Left ventricle myocardium superior (tissue), 1 donor: ENCODE results near the gene INPP4A. TPM values are rescaled to one million over a fixed set of nuclear protein-coding genes. Genes with fewer than 3 reads are reported as not detected.
"Not testable (repeated sequence)": the region's sequence is repeated elsewhere in the genome, so short reads cannot be mapped to it uniquely, and the experiment has no call there.

Experiments used
- ATAC-seq: fragments of 200-7000 bp; cut with Tn5 transposase; one replicate; pipeline ENCODE4 v1.9.1; 2020; ENCODE audit warnings: mild to moderate bottlenecking, moderate library complexity
- DNase-seq: peaks from one replicate; pipeline ENCODE4 v3.0.0-alpha.2; 2020
- intact Hi-C: fragments of 100-400 bp; cut with micrococcal nuclease; formaldehyde crosslinking; loops from one replicate; pipeline ENCODE4 v1.11.0; 2022
- total RNA-seq: library from RNA; stranded (reverse); fragmentation: NEBNext Ultra II Directional; extraction: Animal tissue kit (Norgen Biotek cat#: 25700); gene quantifications from one replicate; pipeline ENCODE4 v1.2.1, GENCODE V29; 2021
- donor health status: DM: no; HTN: yes; CAD: no; lungs with severe emphysema.

INPP4A gene
- total RNA-seq, 1 donor from 2014 or later = 16.3 TPM

DNA sequence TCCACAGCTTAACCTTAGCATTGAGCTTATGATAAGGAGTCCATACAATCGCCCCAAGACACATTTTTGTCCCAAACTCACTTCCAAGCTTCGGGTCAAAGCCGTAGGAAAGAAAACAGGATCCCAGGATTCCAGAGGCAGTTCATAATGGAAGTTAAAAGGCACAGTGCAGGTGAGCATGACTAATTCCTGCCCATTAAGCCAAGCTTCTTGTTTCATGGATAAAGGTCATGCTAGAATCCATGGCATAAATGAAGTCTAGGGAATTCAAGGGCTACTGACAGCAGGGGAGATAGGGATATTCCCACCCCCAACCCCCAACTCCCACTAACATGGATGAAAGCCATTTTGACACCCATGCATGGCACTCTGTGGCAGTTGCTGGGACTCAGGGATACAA is 10.2 kb upstream of the INPP4A start:
- intact Hi-C loops = no loop called here
- DNase-seq (no peak), ATAC-seq (no peak)

DNA sequence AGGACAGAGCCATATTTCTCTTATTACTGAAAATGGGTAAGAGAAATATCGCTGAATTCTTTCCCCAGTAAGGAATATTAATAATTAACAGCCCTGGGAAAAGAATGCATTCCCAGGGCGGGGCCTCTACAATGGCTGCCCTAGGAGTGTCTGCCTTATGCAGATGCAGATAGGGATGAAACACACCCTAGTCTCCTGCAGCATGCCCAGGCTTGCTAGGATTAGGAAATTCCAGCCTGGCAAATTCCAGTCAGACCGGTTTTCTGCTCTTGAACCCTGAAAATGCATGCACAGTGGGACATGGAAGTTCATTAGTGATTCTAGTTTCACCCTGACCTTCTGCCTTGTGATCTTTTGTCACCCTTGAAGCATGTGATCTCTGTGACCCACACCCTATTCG is 9.0 kb upstream of the INPP4A start:
- DNase-seq, intact Hi-C loops, ATAC-seq: not testable (repeated sequence)

DNA sequence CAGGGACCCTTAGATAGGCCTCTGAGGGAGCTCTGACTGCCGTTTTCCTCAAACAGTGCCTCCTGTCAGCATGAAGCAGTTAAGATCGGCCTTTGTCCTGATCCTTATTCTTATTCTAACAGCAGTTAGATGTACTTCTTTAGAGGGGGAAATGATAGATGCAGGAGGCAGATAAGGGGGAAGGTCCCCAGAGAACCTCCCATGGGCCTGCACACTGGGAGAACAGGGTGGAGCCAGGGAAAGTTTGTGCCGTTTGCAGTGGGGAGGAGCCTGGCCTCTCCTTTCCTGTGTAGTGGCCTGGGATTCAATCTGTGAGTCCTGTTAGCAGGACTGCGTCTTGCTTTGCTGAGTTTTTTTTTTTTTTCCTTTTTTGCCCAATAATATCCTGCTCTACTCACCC is 7.9 kb upstream of the INPP4A start:
- ATAC-seq (peak; percentile 92), DNase-seq (peak; percentile 50)
- intact Hi-C loops = no loop called here

DNA sequence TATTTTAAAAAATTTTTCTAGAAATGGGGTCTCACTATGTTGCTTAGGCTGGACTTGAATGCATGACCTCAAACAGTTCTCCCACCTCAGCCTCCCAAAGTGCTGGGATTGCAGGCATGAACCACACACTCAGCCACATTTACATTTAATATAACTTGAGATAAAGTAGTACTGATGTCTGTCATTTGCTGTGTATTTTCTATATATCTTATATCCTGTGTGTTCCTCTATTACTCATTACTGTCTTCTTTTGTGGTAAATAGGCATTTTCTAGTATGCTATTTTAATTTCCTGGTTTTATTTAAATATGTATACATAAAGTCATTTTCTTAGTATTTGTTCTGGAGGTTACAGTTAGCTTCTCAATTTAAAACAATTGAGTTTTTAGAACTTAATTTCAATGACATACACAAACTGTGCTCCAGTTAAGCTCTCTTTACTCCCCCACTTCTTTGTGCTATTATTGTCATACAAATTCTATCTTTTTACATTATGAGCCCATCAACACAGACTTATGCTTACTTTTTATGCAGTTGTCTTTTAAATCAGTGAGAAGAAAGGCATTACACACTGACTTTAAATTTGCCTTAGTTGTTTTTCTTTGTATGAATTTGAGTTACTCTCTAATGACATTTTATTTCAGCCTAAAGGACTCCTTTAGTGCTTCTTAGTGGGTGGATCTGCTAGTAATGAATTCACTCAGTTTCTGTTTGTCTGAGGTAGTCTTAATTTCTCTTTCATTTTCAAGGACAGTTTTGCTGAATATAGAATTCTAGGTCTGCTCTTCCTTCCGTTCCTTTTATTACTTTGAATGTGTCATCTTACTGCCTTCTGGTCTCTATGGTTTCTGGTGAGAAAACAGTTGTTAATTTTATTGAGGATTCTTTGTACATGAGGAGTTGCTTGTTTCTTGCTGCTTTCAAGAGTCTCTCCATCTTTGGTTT is 6.2 kb upstream of the INPP4A start:
- DNase-seq (no peak), ATAC-seq (no peak)
- intact Hi-C loops = no loop called here

DNA sequence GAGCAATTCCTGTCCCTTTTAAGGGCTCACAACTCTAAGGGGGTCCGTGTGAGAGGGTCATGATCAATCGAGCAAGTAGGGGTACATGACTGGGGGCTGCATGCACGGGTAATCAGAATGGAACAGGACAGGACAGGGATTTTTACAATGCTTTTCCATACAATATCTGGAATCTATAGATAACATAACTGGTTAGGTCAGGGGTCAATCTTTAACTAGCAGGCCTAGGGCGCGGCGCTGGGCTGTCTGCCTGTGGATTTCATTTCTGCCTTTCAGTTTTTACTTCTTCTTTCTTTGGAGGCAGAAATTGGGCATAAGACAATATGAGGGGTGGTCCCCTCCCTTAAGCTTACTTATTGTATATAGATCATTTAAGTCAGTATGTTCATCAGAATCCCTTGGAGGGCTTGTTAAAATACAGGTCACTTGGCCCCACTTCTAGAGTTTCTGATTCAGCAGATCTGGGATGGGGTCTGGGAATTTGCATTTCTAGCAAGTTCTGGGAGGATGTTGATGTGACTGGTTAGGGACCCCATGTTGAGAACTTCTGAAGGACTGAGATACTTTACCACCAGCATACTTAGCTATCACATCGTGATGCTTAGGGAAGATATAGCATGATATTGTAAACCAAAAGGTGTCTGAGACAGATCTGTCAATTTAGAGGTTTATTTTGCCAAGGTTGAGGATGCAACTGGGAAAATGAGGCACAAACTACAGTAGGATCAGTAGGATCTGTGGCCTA is 2.8 kb upstream of the INPP4A start:
- DNase-seq (no peak), ATAC-seq (no peak)
- intact Hi-C loops = no loop called here

DNA sequence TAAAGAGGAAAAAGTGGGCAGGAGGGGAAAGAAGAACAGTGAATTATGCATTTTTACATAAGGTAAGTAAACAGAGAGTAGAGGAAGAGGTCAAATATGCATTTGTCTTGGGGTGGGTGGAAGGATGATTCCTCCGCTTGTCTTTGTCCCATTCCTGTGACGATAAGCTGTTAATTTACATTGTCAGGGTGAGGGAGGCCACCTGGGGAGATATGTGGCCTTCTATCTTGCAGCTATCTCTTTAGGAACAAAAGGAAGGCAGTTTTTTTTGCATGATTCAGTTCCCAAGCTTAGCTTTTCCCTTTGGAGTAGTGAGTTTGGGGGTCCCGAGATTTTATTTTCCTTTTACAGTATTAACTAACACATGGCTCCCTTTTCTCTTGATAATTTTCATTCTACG is 2.2 kb upstream of the INPP4A start:
- ATAC-seq = no peak
- no peak for DNase-seq
- intact Hi-C loops = no loop called here

DNA sequence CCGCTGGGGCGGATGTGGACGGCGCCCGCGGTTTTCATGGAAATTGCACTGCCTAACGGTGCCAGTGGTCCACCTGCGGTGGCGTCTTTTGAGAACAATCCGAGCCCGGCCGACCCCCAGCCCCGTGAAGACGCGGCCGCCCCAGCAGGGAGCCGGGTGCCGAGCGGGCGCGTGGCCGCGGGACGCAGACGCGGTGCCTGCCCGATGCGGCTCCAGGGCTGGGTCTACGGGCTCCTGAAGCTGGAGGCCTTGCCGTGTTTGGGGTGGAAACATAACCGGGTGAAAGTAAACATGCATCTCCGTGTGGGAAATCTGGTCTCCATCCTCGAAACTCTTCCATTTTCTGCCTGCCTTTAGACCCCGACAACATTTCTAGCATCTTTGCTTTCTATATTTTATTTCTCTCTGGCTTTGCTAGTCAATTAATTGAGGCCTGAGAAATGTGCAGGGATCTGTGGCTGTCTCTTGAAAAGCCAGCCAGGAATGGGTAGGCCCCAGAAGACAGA is 572 bp downstream of the INPP4A start:
- peak; percentile 59 for ATAC-seq
- DNase-seq = peak; percentile 55
- intact Hi-C loops = no loop called here

DNA sequence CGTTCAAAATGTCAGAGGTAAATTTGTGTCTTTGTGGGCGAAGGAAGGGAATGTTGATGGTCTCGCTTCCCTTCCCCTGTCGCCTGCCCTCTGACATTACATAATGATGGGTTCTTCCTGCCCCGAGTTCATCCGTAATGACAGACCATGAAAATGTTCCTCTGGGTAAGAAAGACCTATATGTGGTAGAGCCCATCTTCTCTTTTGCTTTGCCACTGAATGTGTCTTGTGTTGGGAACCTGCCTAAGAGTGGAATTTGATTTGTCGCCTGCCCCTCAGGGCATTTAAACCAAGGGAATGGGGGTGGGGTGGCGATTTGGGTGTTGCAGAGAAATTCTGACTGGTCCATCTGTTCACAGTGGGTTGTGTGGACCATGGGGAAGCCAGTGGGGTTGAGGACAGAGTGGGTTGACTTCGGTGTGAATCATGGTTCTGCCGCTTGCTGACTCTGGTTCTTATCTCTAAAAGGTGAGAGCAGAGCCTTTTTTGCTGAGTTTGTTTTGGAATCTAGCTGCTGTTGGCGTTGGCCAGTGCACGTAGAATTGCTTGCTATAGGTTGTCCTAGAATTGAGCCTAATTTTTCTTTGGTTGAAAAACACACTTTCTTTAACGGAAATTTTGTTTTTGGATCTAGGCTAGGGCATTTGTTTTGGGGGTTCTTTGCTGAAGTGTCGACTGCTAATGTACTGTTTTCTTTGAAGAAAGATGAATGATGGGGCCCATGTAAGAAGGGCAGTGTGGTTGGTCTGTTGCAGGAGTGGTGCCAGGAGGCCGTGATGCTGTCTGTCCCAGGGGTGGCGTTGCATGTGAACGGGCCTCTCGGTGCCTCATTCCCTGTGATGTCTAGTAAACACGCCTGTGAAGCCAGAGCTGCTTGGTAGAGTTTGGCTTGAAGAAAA is 1.3 kb downstream of the INPP4A start:
- ATAC-seq (peak; percentile 7), DNase-seq (no peak)
- intact Hi-C loops = no loop called here

DNA sequence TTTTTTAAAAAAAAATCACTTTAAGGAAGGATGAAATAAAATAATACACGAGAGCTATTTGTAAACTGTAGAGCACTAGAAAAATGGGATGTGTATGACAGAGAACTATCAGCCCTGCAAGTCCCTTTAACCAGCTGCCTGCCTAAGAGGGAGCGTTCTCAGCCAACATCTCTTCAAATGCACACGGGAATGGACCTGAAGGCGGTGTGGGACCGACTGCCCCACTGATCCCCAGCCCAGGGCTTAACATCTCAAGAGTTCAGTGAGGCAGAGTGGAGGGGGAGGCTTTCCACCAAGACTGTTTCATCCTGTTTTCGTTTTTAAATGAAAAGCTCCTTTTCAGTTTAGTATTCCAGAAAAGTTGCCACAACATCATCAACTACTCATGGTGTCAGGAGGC is 2.2 kb downstream of the INPP4A start:
- DNase-seq (no peak), ATAC-seq (no peak)
- intact Hi-C loops = no loop called here

DNA sequence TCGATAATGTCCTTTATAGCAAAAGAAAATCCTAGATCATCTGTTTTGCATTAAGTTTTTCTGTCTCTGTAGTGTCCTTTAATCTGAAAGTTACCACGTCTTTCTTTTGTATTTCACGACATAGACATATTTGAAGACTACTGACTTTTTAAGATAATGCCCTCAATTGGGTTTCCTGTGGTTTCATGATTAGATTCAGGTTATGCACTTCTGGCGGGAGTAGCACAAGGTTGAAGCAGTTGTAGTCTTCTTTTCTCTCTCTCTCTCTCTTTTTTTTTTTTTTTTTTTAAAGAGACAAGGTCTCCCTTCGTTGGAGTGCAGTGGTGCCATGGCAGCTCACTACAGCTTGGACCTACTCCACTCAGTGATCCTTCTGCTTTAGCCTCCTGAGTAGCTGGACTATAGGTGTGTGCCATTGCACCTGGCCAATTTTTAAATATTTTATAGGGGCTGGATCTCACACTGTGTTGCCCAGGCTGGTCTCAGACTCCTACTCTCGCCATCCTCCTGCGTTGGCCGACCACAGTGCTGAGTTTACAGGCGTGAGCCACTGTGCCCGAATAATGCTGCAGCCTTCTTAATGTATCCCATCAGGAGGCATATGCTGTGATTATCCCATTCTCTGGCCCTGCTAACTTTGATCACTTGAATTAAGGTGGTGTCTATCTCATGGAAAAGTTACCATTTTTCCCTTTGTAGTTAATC is 3.9 kb downstream of the INPP4A start:
- intact Hi-C loops = no loop called here
- ATAC-seq = no peak
- no peak for DNase-seq

DNA sequence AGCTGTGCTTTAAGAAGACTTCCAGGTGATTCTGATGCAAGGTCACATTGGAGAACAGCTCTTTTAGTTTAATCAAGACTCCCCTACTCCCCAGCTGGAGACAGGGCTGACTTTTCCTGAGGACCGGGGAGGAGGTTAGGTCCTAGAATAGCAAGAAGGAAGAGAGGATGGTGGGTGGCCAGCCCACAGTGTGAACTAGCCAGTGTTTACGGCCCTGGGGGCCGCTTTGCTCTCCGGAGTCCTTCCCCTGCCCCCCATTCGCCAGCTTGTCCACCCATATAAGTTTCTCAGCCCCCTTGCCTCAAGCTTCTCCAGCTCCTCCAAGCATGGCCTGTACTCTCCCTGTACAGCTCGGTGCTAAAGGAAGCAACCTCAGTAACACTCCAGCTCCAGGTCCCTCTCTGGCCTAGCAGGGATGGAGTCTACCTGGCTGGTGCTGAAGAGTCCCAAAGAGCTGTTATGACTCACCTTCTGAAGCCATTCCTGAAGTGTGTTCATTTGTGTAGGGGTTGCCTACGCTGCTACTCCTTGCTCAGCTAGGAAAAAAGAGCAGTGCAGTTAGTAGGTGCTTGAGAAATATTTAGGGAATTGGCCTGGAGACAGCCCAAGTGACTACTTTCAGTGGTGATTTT is 7.9 kb downstream of the INPP4A start:
- ATAC-seq = no peak
- intact Hi-C loops = no loop called here
- no peak for DNase-seq

DNA sequence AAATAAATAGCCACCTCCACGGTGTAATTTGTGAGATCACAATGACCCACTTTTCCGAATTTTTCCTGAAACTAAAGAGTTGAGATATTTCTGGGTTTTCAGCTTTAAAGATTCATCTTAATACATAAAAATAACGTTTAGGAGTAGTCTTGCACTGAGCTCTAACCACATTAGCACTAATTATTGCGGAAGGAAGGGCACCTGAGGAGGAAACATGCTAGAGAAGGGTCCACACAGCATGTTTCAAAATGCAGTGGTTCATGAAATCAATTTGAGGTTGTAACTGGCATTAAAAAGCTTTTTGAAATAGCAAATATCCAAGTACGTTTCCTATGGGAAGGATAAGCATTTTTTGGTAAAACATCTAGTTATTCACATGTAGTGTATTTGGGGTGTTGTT is 8.4 kb downstream of the INPP4A start:
- ATAC-seq = no peak
- intact Hi-C loops = no loop called here
- no peak for DNase-seq

DNA sequence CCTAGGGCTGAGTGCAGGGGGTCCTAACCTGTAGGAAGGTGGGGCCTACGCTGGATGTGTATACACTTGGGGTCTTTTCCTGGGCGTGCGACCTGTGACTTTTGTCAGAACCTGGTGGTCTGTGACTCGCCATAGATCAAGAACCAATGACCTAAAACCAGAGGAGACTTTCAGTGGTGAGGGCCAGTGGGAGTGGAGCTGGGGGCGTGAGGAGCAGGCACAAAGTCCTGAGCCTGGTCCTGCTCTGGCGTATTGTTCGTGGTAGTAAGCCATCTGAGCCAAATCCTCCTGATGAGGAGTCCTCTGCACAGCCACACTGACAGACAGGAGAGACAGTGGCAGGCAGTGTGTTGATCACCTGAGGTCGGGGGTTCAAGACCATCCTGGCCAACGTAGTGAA is 8.9 kb downstream of the INPP4A start:
- DNase-seq (no peak), ATAC-seq (no peak)
- intact Hi-C loops = no loop called here

DNA sequence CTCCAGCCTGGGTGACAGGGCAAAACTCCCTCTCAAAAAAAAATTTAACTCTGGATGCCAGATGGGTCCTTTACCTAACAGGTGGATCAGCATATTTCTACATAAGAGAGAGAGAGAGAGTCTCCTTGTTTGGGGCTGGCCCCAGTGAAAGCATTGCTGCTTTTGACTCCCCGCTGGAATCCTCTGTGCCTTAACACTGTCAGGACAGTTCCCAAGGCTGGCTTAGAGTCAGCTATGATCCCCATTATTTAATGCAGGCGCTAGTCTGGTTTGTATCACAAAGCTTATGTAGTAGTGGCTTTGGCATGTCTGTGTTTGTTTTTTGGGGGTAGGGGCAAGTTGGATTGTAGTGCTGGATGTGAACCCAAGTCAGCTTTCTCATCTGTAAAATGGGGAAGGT is 9.4 kb downstream of the INPP4A start:
- intact Hi-C loops = no loop called here
- ATAC-seq (no peak), DNase-seq (no peak)

DNA sequence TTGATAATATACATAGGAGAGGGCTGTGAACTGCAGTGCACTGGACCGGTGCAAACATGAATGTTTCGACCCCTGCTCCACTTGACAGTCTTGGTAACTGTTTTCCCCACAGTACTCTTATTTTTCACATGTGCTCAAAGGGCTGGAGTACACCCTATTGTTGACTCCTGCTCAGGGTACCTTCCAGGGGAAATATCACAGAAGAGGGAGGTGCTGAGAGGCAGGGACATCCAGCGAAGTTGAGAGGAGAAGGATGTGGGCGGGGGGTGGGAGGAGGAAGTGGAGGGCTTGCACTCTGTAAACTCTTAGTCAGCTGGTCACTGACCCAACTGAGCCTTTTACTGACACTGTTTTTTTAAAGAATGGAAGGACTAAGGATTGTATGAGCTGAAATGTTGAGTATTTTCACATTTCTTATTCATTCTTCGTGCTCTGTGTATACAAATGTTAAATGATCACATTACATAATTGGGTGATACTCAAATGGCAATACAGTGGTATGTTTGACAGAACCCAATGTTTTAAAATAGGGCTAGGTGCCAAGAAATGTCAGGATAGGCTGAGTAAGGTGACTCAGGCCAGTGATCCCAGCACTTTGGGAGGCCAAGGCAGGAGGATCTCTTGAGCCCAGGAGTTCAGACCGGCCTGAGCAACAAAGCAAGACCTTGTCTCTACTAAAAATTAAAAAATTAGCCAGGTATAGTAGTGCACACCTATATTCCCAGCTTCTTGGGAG is 10.0 kb downstream of the INPP4A start:
- ATAC-seq = peak; percentile 65
- DNase-seq = no peak
- intact Hi-C loops = no loop called here

DNA sequence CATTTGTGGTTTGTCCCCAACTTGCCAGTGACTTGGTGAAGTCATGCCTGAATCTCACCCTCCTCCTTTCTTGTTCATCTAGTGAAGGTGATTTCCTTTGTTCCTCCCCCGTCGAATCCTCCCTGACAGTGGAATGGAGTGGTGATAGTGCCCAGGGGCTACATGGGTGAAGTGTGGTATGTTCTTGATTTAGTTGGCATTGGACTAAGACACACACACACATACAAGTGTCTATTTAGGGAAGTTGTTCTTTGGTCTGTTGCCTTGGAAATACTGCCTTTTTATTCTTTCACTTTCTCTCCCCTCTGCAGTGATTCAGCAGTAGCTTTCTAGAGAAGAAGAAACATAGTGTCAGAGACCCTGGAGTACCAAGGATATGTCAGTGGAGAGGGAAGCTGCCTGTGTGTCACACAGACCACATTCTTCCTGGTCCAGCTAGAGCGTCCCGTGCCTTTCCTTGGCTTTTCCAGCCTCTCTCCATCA is 10.9 kb downstream of the INPP4A start:
- DNase-seq = no peak
- peak; percentile 57 for ATAC-seq
- intact Hi-C loops = no loop called here

DNA sequence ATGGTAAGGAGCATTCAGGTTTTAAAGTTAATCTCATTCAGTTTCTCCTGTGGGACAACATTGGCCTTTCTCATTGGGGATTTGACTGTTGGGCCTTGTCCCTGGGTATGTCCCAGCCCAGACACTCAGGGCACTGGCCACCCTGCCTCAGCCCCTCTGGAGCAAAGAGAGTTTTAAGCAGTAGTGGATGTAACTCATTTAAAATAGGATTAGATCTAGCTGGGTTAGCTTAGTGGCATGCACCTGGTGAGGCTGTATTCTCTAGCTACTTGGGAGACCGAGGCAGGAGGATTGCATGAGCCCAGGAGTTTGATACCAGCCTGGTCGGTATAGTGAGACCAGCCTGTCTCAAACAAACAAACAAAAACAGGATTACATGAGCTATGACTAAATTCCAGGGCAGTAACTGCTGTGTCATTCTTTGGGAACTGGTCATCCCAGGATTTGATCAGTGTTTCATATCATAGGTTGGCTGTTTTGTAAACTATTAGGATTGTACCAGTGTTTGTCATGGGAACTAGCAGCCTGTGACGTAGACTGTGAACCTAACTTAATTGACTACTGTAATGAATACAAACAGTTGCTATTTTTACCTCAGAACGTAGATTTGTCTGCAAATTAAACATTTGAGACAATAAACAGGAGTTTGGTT is 12.5 kb downstream of the INPP4A start:
- intact Hi-C loops = no loop called here
- ATAC-seq (no peak), DNase-seq (no peak)
